Measurements from ENCODE around the gene CMTM7.
A peak's percentile ranks its signal among the peaks of the same experiment; 100 is the strongest.
"Not testable (repeated sequence)": the region's sequence is repeated elsewhere in the genome, so short reads cannot be mapped to it uniquely, and the experiment has no call there.

The CMTM7 gene

GRCh38 chr3:32460817-32461496 lies 69.3 kb downstream of the CMTM7 start:
- not testable (repeated sequence) for DNase-seq

- DNase-seq: not testable (repeated sequence)
Measured at GRCh38 chr3:32462191-32462986, 70.7 kb downstream of the CMTM7 start.

GRCh38 chr3:32463415-32463814 lies 71.8 kb downstream of the CMTM7 start:
- DNase-seq: not testable (repeated sequence)

- not testable (repeated sequence) for DNase-seq
Measured at GRCh38 chr3:32464726-32465125, 73.1 kb downstream of the CMTM7 start.

- not testable (repeated sequence) for DNase-seq
Measured at GRCh38 chr3:32466808-32467207, 75.2 kb downstream of the CMTM7 start.

GRCh38 chr3:32467333-32468070 lies 75.8 kb downstream of the CMTM7 start:
- peak; percentile 69 to 87 (median 85) for DNase-seq

GRCh38 chr3:32469151-32469874 lies 77.7 kb downstream of the CMTM7 start:
- DNase-seq: no peak

- no peak for DNase-seq
Measured at GRCh38 chr3:32470362-32470761, 78.7 kb downstream of the CMTM7 start.

- DNase-seq: peak in 3 of 4 experiments; percentile 33 to 63 (median 54)
Measured at GRCh38 chr3:32471246-32471645, 79.6 kb downstream of the CMTM7 start.

GRCh38 chr3:32472151-32472550 lies 80.5 kb downstream of the CMTM7 start:
- not testable (repeated sequence) for DNase-seq

- DNase-seq: no peak
Measured at GRCh38 chr3:32474201-32474600, 82.5 kb downstream of the CMTM7 start.

GRCh38 chr3:32480604-32481003 lies 89.0 kb downstream of the CMTM7 start:
- no peak for DNase-seq

GRCh38 chr3:32481791-32482631 lies 90.4 kb downstream of the CMTM7 start:
- no peak for DNase-seq

- no peak for DNase-seq
Measured at GRCh38 chr3:32482693-32483092, 91.0 kb downstream of the CMTM7 start.

- no peak for DNase-seq
Measured at GRCh38 chr3:32483772-32484171, 92.1 kb downstream of the CMTM7 start.

- peak; percentile 74 to 91 (median 86) for DNase-seq
Measured at GRCh38 chr3:32484436-32484835, 92.8 kb downstream of the CMTM7 start.

- DNase-seq: no peak
Measured at GRCh38 chr3:32487781-32488473, 96.3 kb downstream of the CMTM7 start.

GRCh38 chr3:32488474-32489008 lies 96.9 kb downstream of the CMTM7 start:
- no peak for DNase-seq

GRCh38 chr3:32492684-32493436 lies 101.2 kb downstream of the CMTM7 start:
- DNase-seq: no peak
